Cerebellar nuclear complex (tissue), 1 donor: ENCODE data around the gene NFASC.

ENCODE experiments used
- DNase-seq, 2 experiments: peaks; one replicate each; lab custom pipeline; 2025; lab: John Stamatoyannopoulos, UW

NFASC gene

DNA sequence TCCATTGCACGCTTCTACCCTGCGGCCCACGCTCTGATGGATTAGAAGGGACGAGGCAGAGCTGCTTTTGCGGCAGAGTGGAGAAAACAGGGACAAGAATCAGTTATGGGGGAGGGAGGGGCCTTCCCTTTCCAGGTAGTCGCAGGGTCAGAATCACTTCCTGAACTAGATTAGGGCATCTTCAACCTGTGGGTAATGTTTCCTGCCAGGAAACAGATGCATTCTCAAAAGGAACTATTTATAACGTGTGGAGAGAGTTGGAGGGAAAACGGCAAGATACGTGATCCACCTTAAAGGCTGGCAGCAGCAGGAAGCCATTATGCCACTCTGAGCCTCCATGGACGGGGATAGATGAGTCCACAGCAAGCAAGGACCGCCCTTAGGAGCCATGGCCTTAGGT lies 112.5 kb downstream of the NFASC start:
- DNase-seq, result no peak

DNA sequence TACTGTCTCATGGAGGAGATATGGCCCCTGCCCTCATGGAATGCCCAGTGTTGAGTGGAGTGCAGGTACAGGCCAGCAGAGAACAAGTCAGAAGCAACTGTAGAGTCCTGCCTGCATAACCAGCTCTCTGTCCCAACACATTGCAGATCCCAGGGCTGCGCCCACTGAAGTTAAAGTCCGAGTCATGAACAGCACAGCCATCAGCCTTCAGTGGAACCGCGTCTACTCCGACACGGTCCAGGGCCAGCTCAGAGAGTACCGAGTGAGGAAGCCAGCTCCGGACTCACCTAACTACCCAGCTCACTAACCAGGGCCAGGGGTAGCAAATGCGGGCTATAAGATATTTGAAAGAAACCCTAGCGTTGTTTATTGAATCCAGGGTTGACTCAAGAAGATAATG lies 113.2 kb downstream of the NFASC start:
- DNase-seq, result no peak

DNA sequence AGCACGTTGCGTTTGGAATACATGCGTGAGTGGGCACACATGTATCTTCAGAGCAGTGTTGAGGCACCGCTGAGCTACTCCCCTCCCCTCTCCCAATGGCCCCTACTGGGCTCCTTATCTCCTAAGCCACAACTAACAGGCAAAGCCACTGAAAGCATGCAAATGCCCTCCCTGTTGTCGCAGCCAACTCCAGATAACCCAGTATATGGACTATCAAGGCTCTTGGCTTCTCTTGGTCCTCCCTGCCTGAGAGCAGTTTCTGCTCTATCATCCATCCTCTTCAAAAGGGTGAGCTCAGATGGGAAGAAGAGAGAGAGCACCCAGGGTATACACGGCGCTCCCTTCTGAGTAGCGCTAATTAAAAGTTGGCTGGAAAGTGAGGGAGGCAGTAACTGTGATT lies 113.8 kb downstream of the NFASC start:
- DNase-seq, result no peak

DNA sequence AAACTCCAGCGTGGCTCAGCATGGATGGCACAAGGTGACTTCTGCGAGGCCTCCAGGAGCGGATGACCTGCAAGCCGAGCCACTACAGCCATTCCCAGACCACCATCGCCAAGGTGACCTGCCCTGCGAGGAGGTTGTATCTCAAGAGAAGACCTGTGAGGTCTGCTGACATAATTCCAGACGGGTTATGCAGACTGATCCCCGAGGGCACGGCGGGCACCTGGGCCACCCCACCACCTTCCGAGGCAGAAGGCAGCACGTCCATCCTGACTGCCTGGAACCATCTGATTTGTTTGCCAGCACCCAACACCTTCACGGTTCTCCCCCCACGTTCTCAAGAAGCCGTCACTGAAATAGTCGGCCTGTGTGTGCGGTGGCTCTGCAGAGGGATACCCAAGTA lies 115.5 kb downstream of the NFASC start:
- DNase-seq, result no peak

- no peak for DNase-seq
Measured at GRCh38 chr1:204987689-204988088, 117.0 kb downstream of the NFASC start.

DNA sequence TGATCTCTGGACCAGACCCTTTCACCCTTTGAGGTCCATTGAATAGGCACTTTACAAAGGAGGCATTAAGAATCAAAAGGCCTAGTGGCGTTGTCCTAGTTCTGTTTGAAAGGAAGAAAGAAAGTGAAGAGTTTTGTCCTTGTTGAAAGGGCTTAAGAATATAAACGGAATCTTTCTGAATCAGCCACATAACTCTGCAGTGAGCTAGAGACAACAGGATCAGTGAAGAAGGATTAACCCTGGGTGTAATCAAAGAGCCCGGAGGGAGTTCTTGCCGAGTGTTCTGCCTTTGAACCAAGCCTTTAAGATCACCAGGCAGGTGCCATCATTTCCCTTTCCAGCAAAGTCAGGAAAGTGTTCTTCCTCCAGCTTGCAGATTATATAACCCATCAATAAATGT lies 117.5 kb downstream of the NFASC start:
- DNase-seq, result no peak

DNA sequence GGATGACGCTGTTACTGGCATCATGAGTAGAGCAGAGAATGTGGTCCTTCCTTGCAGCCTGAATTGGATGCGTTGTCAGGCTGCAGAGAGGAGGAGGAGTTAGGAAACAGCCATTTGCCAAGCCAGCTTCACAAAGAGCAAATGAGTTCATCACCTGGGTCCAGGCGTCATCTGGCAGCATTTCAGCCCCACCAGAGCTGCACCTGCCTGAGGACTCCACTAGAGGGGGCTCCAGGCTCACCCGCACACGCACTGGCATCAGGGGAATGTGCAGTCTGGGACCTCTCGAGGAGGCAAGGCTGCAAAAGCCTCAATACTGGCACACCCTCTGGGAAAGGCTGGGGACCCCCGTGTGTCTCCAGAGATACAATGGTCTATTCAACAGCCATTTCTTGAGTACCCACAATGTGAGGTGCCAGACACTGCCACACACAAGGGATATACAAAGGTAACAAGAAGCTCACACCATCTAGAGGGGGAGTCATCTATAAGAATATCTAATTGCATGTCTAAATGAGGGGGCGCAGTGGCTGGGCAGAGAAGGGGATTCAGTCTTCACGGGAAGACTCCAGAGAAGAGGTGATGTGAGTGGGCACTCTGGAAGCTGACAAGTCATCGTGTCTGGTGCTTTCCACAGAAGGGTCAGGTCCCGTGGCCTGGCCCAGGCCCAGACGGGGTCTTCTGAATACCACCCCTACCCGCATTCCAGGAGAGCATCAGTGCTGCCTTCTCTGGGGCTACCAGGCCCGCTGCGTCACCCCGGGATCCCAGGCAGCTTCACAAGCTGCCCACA lies 118.8 kb downstream of the NFASC start:
- DNase-seq, result peak; percentile 53 to 76

- DNase-seq, result no peak
Measured at GRCh38 chr1:204990059-204990664, 119.5 kb downstream of the NFASC start.

GRCh38 chr1:204990721-204991341 lies 120.2 kb downstream of the NFASC start:
- no peak for DNase-seq

DNA sequence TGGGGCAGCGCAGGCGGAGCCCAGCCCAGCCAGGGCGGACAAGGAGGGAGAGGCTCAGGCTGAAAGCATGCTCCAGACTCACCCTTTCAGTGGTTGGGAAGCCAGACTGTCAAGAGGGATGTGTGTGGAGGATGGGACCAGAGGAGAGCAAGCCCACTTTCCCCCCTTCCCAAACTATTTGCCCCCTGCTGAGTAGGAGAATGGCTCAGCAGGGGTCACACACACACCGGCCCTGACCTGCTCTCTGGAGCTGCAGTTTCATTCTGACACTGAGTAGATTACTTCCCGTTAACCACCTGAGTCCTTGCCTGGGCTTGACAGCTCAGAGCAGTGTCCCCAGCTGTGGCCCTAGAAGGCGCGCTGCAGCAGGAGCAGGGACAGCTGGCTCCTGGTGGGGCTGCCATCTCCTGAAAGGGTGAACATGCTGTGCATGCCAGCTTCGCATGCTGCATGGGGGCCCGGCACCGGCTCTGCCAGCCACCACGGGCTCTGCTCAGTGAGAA lies 120.7 kb downstream of the NFASC start:
- no peak for DNase-seq

DNA sequence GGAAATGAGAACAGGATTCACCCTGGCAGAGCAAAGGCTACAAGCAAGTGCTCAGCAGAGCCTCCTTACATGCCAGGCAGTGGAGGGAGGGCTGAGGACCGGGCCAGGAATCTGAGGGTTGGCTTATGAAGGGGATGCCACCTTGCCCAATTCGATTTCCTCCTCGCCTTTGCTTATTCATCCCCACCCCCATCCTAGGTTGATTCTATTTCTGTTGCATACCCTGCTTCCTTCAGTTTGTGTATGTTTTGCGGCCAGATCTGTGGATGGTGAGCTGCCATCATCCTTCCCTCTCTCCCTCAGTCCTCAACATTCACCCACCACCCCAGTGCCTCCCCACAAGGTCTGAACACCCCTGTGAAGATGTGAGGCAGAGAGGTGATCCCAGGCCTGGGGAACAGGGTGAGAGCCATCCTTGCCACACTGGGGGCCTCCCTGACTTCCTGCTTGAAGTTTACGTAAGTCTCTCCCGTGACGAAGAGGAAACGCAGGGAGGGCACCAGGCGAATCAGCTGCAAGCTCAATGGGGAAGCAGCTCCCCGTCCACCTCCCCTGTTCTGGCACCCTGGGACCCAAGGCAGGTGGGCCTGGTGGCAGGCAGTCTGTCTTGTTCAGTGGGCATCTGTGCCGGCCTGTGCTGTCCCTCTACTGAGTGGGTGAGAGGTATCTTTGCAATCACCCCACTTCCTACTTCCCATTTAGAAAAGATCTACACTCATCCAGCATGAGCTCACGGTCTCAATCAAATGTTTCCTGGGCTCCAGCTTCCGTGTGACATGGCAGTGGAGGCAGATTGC lies 121.7 kb downstream of the NFASC start:
- no peak for DNase-seq

DNA sequence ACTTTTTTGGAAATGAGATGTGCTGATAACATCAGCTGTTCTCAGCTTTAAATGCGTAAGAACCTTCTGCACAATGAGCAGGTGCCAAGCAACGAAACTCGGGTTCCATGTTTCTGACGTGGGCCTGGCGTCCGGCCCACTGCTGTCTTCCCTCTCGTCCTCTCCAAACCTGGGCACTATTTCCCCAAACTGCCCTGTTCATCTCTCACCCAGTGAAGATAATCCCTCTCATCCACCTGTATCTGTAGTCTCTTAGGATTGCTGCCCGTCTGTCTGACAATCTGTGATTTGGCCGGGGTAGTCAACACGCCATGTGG lies 122.3 kb downstream of the NFASC start:
- peak in 1 of 2 experiments; percentile 37 for DNase-seq

- DNase-seq, result no peak
Measured at GRCh38 chr1:204994086-204994862, 123.6 kb downstream of the NFASC start.

GRCh38 chr1:204996981-204997380 lies 126.3 kb downstream of the NFASC start:
- DNase-seq, result no peak

DNA sequence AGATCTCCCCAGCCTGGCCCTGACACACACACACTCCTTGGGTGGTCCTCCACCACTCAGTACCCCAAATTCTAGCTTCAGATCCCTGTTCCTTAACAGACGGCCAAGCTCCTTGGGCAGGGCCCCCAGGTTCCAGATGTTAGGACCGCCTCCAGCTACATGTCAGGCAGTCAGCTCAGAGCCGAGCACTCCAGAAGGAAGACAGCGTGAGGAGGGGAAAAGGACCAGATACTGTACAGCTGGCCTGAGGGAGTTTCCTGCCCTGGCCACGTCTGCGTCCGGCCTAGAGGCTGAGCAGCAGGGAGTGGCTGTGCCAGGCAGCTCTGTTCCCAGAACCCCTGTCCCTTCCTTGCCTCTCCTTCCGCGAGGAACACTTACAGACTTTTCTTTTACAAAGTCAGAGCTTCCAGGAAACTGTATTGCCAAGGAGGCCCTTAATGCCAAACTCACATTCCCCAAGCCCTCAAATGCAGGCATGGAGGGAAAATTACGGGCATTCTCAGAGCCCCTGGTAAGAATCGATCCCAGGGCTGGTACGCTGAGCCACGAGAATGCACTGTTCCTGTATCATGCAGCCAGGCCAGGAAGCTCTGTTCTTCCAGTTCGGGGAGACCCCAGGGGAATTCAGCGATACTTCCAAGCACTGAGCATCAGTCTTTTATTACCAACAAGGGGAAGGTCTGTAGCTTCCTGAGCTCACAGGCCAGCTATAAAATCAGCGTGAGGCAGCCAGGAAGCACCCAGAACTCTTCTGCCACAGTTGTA lies 127.1 kb downstream of the NFASC start:
- no peak for DNase-seq

- no peak for DNase-seq
Measured at GRCh38 chr1:205001162-205001561, 130.5 kb downstream of the NFASC start.

DNA sequence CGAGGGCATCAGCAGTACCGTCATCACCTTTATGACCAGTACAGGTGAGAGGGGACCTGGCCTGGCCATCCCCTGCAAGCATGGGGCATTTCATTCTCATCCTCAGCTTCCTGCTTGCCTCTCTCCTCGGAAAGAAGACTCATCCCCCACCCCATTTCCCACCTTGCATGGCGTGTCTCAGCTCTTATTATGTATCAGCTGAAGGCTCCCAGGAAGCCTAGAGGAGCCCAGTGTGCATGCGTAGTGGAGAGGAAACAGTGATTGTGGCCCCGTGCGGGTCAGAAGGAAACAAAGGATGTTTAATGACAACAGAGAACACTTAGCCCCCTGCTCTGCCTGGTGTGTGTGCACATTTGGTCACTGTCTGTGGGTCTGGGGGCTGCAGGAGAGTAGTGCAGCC lies 132.0 kb downstream of the NFASC start:
- no peak for DNase-seq

DNA sequence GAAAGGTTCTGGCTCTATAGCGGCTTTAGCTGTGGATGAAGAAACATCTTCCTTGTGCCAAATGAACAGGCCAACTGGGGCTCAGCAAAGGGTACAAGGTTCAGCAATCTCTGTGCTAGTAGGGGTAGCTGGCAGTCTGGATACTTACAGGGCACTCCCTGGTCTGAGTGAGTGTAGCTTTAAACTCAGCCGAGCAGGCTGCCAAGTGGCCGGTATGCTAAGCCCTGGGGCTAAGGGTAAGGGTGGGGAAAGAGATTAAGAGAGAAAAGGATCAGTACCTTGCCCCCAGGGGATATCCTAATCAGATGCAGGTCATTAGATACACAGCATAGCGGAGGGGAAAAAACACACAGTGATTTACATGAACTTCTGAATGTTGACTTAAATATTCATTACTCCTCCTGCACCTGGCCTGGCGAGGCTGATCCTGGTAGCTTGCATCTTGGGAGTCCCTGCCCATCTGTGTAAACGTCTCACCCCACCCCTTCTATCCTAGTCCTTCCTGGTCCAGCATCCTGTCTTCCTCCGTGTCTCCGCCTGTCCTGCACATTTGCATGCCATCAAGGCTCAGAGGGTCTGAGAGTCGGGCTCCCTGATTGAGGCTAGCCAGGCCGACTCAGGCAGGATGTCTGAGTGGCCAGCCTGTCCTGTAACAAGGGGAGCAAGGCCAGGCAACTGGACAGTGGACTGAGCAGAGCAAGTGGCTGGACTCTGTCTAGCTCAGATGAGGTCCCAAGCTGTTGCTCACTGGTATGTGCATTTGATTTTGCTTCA lies 132.9 kb downstream of the NFASC start:
- DNase-seq, result no peak

DNA sequence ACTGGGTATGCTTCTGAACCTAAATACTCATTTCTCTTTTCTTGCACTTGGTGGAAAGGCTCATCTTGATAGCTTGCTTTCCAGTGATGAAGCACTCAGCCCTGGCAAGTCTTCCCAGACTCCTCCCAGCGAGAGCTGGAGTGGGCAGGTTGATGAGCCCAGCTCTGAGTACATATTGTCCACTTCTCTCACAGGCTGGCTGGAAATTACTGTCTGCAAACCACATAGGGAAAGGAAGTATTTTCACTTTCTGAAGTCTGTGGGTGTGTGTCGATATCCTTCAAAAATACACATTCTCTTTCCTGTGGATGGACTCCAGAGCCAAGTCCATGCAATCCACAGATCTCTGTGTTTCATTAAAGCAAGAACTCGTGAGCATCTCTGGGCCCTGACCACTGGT lies 133.7 kb downstream of the NFASC start:
- no peak for DNase-seq

GRCh38 chr1:205008896-205009295 lies 138.2 kb downstream of the NFASC start:
- no peak for DNase-seq
